ENCODE results near the gene EP400.
"Not testable (repeated sequence)": the region's sequence is repeated elsewhere in the genome, so short reads cannot be mapped to it uniquely, and the experiment has no call there.

The EP400 gene

GRCh38 chr12:132049442-132049841 lies 99.7 kb downstream of the EP400 start:
- DNase-seq = no peak

DNA sequence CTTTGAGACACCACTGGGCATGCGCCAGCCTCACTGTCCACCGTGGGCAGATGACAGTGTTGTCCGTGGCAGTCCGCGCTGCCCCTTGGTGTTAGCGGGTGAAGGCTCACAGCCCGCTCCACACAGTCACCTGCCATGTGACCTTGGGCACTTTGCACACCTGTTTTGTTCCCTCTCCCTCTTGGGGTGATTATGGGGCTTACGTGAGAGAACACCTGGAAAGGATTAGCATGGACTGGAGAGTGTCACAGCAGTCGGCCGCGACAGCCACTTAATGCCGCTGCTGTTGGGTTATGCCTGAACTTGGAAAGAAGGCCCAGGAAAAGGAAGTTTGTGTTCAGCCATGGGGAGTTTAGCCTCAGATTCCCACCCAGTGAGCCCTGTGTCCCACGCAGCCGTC lies 100.1 kb downstream of the EP400 start:
- no peak for DNase-seq

DNA sequence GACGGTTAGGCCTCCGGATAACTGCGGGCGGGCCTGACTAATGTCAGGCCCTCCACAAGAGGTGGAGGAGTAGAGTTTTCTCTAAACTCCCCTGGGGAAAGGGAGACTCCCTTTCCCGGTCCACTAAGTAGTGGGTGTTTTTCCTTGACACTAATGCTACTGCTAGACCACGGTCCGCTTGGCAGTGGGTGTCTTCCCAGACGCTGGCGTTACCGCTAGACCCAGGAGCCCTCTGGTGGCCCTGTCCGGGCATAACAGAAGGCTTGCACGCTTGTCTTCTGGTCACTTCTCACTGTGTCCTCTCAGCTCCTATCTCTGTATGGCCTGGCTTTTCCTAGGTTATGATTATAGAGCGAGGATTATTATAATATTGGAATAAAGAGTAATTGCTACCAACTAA lies 102.0 kb downstream of the EP400 start:
- not testable (repeated sequence) for DNase-seq

- DNase-seq = no peak
Measured at GRCh38 chr12:132052196-132052932, 102.6 kb downstream of the EP400 start.

DNA sequence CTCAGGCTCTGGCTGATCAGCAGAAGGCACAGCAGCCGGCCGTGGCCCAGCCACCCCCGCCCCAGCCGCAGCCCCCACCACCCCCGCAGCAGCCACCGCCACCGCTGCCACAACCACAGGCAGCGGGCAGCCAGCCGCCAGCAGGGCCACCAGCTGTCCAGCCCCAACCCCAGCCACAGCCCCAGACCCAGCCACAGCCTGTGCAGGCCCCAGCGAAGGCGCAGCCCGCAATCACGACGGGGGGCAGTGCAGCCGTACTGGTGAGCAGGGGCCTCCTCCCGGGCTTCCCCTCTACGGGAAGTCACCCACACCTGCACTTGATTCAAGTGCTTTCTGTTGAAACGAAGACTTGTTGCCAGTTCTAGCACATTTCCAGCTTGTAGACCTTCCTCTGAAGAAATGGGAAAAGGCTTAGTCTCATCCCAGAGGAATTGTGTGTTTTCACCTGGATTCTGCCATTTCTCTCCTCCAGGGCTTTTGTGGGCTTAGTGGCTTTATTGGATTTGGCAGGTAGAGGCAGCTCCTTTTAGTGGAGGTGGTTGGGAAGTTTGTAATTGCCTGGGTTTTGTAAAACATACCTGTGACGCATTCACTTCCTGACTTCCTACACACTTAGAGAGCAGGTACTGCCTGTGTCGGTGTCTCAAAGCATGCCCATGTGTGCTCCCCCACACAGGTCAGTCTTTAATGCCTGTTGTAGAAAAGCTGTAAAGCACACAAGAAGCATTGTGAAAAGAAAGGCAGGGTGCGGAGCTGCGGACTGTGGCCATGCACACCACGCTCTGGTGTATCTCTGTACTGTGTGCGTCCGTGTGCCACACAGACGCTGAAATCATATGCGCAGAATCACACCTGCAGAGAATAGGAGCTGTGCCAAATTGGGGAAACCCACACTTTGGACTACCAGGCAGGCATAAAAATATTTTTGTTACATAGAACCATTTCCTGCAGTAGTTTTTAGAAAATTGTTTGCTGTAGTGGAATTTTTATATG lies 103.9 kb downstream of the EP400 start:
- no peak for DNase-seq

DNA sequence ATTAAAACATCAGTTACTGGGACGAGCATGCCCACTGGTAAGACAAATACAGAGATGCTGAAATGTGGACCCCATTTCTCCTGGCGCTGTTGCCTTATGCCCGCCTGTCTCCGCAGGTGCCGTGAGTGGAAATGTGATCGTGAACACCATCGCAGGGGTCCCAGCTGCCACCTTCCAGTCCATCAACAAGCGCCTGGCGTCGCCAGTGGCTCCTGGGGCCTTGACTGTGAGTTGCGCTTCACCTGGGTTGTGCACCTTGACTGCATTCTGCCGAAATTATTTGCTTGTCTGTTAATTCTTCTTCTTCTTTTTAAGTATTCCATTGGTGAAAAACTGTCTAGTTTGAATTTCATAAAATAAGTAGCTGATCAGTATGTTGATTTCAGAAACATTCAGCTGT lies 105.2 kb downstream of the EP400 start:
- DNase-seq = no peak

GRCh38 chr12:132055535-132056096 lies 105.9 kb downstream of the EP400 start:
- DNase-seq = no peak

GRCh38 chr12:132056320-132056719 lies 106.6 kb downstream of the EP400 start:
- DNase-seq = no peak

DNA sequence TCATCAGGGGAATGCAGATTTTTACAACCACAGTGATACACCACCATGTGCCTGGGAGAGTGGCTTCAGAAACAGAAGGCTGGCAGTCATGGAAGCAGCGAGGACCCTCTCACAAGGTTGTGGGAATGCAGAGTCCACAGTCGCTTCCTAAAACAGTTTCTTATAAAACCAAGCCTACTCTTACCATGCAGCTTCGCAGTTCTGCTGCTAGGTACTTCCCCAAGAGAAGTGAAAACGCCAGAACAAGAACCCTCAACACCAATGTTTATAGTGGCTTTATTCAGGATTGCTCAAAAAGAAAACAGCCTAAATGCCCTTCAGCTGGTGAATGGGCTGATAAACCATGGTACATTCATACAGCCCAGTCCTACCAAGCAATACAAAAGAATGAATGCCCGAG lies 107.2 kb downstream of the EP400 start:
- DNase-seq = no peak

GRCh38 chr12:132057691-132058090 lies 107.9 kb downstream of the EP400 start:
- no peak for DNase-seq

- DNase-seq = no peak
Measured at GRCh38 chr12:132061197-132061596, 111.5 kb downstream of the EP400 start.

DNA sequence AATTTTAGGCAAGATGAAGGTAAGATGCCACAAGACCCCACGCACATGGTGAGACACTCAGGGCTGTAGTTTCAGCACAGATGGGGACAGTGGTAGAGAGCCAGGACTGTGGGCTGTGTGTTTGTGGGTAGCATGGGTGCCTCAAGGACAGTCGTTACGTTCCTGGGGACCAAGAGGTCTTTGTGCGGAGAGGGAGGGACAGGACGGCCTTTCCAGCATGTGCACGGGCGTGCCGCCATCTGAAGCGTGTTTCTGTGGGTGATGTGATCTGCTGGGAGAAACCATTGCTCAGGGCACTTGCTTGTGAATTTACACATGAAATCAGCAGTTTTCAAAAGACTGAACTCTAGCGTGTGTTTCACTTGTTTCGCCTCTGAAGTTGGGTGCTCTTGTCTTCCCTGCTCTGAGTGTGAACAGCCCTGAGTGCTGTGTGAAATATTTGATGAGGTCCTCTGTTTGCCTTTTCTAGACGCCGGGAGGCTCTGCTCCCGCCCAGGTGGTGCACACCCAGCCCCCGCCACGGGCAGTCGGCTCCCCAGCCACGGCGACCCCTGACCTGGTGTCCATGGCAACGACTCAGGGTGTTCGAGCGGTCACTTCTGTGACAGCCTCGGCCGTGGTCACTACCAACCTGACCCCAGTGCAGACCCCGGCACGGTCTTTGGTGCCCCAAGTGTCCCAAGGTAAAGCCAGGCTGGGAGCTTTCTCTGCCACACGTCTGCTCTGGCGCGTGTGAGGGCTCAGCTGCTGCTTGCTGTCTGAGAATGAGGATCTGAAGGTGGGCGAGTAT lies 112.1 kb downstream of the EP400 start:
- DNase-seq = no peak

- DNase-seq = no peak
Measured at GRCh38 chr12:132062481-132062880, 112.7 kb downstream of the EP400 start.

DNA sequence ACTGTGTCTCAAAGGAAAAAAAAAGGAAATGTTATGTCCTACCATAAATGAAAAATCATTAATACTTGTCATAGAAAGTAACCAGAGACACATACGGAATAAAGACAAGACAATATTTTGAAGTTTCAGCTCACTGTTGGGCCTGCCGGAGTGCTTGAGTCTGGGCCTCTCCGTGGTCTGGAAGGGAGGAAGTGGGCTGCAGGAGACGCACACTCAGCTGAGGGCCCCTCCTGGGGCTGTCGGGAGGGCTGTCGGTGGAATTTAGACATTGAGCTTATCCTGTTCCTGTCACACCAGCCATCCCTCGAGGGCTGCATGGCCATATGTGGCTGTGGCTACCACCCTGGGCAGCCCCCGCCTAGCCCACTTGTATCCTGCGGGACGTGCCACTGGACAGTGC lies 113.7 kb downstream of the EP400 start:
- DNase-seq = no peak

DNA sequence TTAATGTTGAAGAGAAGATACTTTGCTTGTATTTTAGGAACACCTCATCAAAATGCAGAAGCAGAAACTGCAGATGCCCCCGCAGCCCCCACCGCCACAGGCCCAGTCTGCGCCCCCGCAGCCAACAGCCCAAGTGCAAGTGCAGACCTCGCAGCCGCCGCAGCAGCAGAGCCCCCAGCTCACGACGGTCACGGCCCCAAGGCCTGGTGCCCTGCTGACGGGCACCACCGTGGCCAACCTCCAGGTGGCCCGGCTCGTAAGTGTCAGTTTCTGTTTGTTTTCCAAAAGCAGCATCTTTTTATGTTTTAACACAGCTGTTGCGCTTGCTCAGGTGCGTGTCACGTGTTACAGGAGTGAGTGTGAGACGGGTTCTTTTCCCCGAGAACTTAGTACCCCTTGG lies 114.9 kb downstream of the EP400 start:
- DNase-seq = no peak

- no peak for DNase-seq
Measured at GRCh38 chr12:132065203-132065602, 115.5 kb downstream of the EP400 start.

DNA sequence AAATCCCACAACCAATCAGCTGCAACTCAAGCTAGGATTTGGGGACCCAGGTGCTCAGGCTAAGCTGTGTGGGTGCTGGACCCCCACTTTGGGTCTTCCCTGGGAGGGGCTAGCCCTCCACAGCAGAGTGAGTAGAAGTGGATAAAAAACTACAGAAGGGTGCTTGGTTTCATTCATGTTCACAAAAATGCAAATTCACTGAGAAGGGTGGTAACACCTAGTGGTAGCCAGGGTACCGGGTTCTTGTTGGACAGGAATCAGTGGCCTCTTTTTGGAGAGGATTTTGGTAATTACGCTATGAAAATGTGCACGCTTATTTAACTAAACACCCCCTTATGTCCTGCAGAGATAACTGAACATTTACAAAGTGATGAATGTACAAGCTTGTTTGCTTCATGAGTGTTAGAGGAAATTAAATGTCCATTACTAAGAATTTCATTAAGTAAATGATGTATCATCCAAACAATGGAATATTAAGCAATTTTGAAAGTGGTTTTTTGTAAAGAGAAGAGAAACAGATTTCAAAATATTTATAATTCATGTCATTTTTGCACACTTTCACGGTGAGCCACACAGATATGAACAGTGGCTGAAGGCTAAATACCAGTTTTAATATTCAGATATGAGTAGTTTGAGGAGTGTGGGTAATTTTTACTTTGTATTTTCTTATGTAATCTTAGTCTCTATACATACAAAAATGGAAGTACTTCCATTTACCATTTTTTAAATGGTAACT lies 116.0 kb downstream of the EP400 start:
- no peak for DNase-seq

DNA sequence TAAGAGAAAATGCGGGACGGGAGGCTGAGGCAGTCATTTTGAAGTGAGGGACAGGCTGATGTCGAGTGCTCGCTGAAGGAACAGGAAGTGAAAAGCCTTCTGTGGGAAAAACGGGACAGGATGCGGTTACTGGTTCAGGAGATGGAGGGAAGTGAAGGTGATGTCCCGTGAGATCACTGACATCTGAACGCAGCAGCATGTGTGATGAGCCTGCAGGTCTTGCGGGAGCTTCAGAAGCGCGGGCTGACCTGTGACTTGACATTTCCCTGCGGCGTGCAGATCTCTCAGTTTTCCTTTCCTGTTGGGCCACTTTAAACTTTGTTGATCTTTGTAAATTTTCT lies 116.6 kb downstream of the EP400 start:
- no peak for DNase-seq

GRCh38 chr12:132066749-132067148 lies 117.0 kb downstream of the EP400 start:
- DNase-seq = no peak

- no peak for DNase-seq
Measured at GRCh38 chr12:132067182-132067581, 117.4 kb downstream of the EP400 start.

DNA sequence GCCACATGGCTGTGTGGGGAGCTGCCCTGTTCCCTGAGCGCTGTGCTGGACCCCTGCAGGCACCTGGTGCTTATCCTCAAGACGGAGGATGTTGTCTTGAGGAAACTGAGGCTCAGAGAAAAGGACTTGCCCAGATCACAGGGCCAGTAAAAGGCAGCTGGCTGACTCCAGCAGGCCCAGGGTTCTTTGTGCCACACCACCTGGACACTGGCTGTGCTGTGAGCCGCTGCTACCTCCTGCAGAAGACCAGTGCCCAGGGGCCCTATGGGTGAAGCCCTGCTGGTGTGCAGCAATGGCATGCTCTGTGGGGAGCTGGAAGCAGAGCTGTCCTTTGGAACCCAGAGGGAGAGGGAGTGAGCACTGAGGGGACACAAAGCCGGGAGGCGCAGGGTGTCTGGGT lies 118.5 kb downstream of the EP400 start:
- no peak for DNase-seq

- no peak for DNase-seq
Measured at GRCh38 chr12:132069336-132069985, 119.7 kb downstream of the EP400 start.

Measured in NCI-H1694 (cell line).